Measurements from ENCODE around the gene SLC31A1. TPM values are rescaled to one million over a fixed set of nuclear protein-coding genes. Genes with fewer than 3 reads are reported as not detected.
"Not testable (repeated sequence)": the region's sequence is repeated elsewhere in the genome, so short reads cannot be mapped to it uniquely, and the experiment has no call there.

The SLC31A1 gene
- total RNA-seq, 6 experiments from 2014 or later, result 31.8 to 39.6 (median 36.7) TPM

- no peaks in the 10 kb centered on the region for H3K27me3 Mint-ChIP-seq (ENCODE audit: insufficient read depth)
- TF ChIP-seq CTCF (IDR thresholded peaks at IDR 0.05), result no peak
- no peaks in the 10 kb centered on the region for H3K9me3 Mint-ChIP-seq
- no peak overlapping the region for H3K27ac Mint-ChIP-seq
- DNase-seq, result no peak
- no peaks in the 10 kb centered on the region for H3K36me3 Mint-ChIP-seq (ENCODE audit: low read depth)
- H3K4me1 Mint-ChIP-seq (ENCODE audit: low read depth), result peaks cover 12% of the 10 kb centered on the region
- H3K4me3 Mint-ChIP-seq, result no peak overlapping the region
Measured at GRCh38 chr9:113238859-113239232, 17.5 kb downstream of the SLC31A1 start.

GRCh38 chr9:113241161-113241560, 19.8 kb downstream of the SLC31A1 start:
- Mint-ChIP-seq H3K4me1 (ENCODE audit: low read depth) (peaks cover 12% of the 10 kb centered on the region), H3K36me3 (ENCODE audit: low read depth) (no peaks in the 10 kb centered on the region), H3K4me3 (no peak overlapping the region), H3K27ac (no peak overlapping the region), H3K9me3 (no peaks in the 10 kb centered on the region), H3K27me3 (ENCODE audit: insufficient read depth) (no peaks in the 10 kb centered on the region)
- DNase-seq, result no peak
- no peak for TF ChIP-seq CTCF (IDR thresholded peaks at IDR 0.05)

- no peak for DNase-seq
- Mint-ChIP-seq H3K27ac (no peak overlapping the region), H3K9me3 (no peaks in the 10 kb centered on the region), H3K4me1 (ENCODE audit: low read depth) (peaks cover 6% of the 10 kb centered on the region), H3K36me3 (ENCODE audit: low read depth) (peaks cover 6% of the 10 kb centered on the region; the same call in 1 of the 2 replicates), H3K4me3 (no peak overlapping the region), H3K27me3 (ENCODE audit: insufficient read depth) (no peaks in the 10 kb centered on the region; the same call in 1 of the 2 replicates)
- TF ChIP-seq CTCF (IDR thresholded peaks at IDR 0.05), result no peak
Measured at GRCh38 chr9:113244556-113244955, 23.2 kb downstream of the SLC31A1 start.

- no peak overlapping the region for H3K27ac Mint-ChIP-seq
- TF ChIP-seq CTCF (IDR thresholded peaks at IDR 0.05), result no peak
- no peaks in the 10 kb centered on the region for H3K9me3 Mint-ChIP-seq
- no peaks in the 10 kb centered on the region; the same call in 1 of the 2 replicates for H3K27me3 Mint-ChIP-seq (ENCODE audit: insufficient read depth)
- peaks cover 9% of the 10 kb centered on the region; the same call in 1 of the 2 replicates for H3K36me3 Mint-ChIP-seq (ENCODE audit: low read depth)
- no peak overlapping the region for H3K4me3 Mint-ChIP-seq
- no peaks in the 10 kb centered on the region for H3K4me1 Mint-ChIP-seq (ENCODE audit: low read depth)
- no peak for DNase-seq
Measured at GRCh38 chr9:113245894-113246293, 24.6 kb downstream of the SLC31A1 start.

GRCh38 chr9:113246928-113247327, 25.6 kb downstream of the SLC31A1 start:
- TF ChIP-seq CTCF (IDR thresholded peaks at IDR 0.05), result no peak
- Mint-ChIP-seq H3K4me3 (no peak overlapping the region), H3K36me3 (ENCODE audit: low read depth) (peaks cover 9% of the 10 kb centered on the region; the same call in 1 of the 2 replicates), H3K27ac (no peak overlapping the region), H3K27me3 (ENCODE audit: insufficient read depth) (no peaks in the 10 kb centered on the region; the same call in 1 of the 2 replicates), H3K9me3 (no peaks in the 10 kb centered on the region), H3K4me1 (ENCODE audit: low read depth) (no peaks in the 10 kb centered on the region)
- DNase-seq, result no peak

GRCh38 chr9:113247640-113248039, 26.3 kb downstream of the SLC31A1 start:
- H3K36me3 Mint-ChIP-seq (ENCODE audit: low read depth), result peaks cover 9% of the 10 kb centered on the region; the same call in 1 of the 2 replicates
- H3K4me1 Mint-ChIP-seq (ENCODE audit: low read depth), result no peaks in the 10 kb centered on the region
- DNase-seq, result no peak
- H3K9me3 Mint-ChIP-seq, result no peaks in the 10 kb centered on the region
- H3K4me3 Mint-ChIP-seq, result no peak overlapping the region
- H3K27ac Mint-ChIP-seq, result no peak overlapping the region
- TF ChIP-seq CTCF (IDR thresholded peaks at IDR 0.05), result no peak
- H3K27me3 Mint-ChIP-seq (ENCODE audit: insufficient read depth), result no peaks in the 10 kb centered on the region; the same call in 1 of the 2 replicates

- H3K36me3 Mint-ChIP-seq (ENCODE audit: low read depth); H3K4me1 Mint-ChIP-seq (ENCODE audit: low read depth); H3K4me3 Mint-ChIP-seq; H3K27ac Mint-ChIP-seq; H3K27me3 Mint-ChIP-seq (ENCODE audit: insufficient read depth); H3K9me3 Mint-ChIP-seq; DNase-seq: not testable (repeated sequence)
Measured at GRCh38 chr9:113249661-113250060, 28.3 kb downstream of the SLC31A1 start.
